GM10266 (cell line): Measurements from ENCODE around the gene LAT.

Source experiments
- DNase-seq: peaks from one replicate; pipeline ENCODE4 v3.0.0; 2012; ENCODE audit errors: extremely low spot score
- CTCF ChIP-seq: IDR thresholded peaks from 2 replicates; pipeline ENCODE4 v1.5.1; 2012; ENCODE audit warnings: mild to moderate bottlenecking, low read depth; ENCODE audit not compliant: control insufficient read depth, insufficient read depth; ENCODE audit errors: missing control alignments

The LAT gene

GRCh38 chr16:28986046-28986445 lies 1.2 kb downstream of the LAT start:
- no peak for TF ChIP-seq CTCF
- no peak for DNase-seq

GRCh38 chr16:28986492-28986891 lies 1.6 kb downstream of the LAT start:
- no peak for TF ChIP-seq CTCF
- DNase-seq, result no peak

- DNase-seq, result no peak
- TF ChIP-seq CTCF, result no peak
These were observed 2.5 kb downstream of the LAT start for GRCh38 chr16:28987170-28987853.

DNA sequence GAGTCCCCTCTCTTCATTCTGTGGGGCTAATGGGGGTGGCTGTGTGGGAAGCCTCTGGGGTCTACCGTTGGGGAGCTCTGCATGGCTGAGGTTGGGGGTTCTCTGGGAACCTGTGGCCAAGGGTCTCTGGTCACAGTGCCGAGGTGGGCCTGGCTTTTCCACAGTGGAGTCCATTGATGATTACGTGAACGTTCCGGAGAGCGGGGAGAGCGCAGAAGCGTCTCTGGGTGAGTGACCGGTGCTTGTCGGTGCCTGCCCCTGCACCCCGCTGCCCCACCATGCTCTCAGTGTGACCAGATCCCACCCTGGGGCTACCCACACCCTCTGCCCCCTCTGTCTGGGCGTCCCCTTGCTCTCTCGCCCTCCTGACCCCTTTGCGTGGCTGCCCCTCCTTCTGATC lies 4.5 kb downstream of the LAT start:
- no peak for TF ChIP-seq CTCF
- no peak for DNase-seq

DNA sequence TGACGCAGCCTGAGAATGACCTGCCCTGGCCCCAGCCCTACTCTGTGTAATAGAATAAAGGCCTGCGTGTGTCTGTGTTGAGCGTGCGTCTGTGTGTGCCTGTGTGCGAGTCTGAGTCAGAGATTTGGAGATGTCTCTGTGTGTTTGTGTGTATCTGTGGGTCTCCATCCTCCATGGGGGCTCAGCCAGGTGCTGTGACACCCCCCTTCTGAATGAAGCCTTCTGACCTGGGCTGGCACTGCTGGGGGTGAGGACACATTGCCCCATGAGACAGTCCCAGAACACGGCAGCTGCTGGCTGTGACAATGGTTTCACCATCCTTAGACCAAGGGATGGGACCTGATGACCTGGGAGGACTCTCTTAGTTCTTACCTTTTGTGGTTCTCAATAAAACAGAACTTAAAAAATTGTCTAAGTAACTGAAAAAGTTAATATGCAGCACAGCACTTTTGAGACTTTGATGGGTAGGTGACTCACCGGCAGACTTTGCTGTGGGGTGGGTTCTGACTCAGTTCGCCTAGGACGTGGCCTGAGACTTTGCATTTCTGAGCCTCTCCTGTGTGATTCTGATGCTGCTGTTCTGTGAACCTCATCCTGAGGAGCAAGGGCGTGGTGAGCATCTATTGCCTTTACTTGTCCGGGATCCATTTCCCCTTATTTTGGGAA lies 5.7 kb downstream of the LAT start:
- no peak for DNase-seq
- no peak for TF ChIP-seq CTCF

DNA sequence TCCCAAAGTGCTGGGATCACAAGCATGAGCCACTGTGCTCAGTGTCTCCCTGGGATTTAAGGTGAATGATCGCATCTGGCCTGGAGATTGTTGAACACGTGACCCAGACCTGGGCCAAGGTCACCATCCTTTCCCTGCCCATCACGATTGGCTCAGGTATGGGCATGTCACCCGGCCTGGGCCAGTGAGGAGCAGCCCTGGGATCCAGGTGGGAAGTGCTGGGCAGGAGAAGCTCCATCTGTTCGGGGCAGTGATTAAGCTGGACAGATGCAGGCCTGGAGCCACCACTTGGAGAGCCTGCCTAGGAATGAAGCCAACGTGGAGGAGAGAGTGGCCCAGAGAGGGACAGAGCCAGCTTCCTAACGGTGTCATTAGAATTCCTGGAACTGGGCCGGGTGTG lies 6.8 kb downstream of the LAT start:
- TF ChIP-seq CTCF, result no peak
- DNase-seq, result no peak

- TF ChIP-seq CTCF, result no peak
- no peak for DNase-seq
These were observed 7.6 kb downstream of the LAT start for GRCh38 chr16:28992496-28992895.
